Pons (tissue), 1 donor: ENCODE data around the gene KCNAB1.
"Not testable (repeated sequence)": the region's sequence is repeated elsewhere in the genome, so short reads cannot be mapped to it uniquely, and the experiment has no call there.

Experiments used
- DNase-seq: peaks from one replicate; pipeline ENCODE4 v3.0.0-alpha.2; 2016; ENCODE audit warnings: low spot score

KCNAB1 gene

GRCh38 chr3:156273111-156273694 is 152.8 kb downstream of the KCNAB1 start:
- DNase-seq: no peak

DNA sequence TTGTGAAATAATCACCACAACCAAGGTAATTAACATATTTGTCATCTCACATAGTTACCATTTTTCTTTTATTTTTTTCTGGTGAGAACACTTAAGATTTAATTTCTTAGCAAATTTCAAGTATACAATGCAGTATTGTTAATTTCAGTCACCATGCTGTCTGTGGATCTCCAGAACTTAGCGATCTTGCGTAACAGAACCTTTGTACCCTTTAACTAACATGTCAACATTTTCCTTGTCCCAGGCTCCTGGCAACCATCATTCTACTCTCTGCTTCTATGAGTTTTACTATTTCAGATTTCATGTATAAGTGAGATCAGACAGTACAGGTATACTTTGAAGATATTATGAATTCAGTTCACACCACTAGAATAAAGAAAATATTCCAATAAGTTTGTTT is 154.4 kb downstream of the KCNAB1 start:
- DNase-seq: no peak

DNA sequence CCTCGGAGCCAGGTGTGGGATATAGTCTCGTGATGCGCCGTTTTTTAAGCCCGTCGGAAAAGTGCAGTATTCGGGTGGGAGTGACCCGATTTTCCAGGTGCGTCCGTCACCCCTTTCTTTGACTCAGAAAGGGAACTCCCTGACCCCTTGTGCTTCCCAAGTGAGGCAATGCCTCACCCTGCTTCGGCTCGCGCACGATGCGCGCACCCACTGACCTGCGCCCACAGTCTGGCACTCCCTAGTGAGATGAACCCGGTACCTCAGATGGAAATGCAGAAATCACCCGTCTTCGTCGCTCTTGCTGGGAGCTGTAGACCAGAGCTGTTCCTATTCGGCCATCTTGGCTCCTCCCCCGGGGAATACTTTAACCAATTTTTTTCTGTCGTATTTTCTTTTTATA is 164.3 kb downstream of the KCNAB1 start:
- DNase-seq: not testable (repeated sequence)

DNA sequence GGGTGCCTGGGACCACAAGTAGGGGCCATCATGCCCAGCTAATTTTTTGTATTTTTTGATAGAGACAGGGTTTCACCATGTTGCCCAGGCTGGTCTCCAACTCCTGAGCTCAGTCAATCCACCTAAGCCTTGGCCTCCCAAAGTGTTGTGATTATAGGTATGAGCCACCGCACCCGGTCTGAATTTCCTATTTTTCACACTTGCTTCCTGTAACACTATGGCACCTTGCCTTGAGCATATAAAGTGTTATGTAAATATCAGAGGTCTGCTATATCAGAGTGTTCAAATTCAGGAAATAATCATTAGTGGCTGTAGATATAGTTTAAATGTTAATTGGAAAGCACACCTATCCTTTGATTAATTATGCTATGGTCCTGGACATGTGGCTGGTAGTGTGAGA is 165.2 kb downstream of the KCNAB1 start:
- no peak for DNase-seq

DNA sequence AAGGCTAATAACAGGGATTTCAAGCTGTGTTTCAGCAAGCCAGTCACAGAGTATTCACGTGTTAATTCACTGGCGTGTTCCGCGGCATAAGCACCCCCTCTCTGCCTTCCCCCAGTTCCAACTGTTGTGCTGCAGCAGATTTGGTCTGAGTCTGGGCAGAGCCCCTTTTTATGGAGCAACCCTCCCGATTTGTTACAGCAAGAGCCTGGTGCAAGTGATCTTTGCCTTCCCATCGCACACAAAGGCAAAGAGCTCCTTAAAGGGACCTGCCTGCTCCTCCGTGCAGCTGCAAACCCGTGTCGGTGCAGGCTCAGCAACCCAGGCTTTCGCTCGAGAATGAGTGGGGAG is 170.5 kb downstream of the KCNAB1 start:
- no peak for DNase-seq

DNA sequence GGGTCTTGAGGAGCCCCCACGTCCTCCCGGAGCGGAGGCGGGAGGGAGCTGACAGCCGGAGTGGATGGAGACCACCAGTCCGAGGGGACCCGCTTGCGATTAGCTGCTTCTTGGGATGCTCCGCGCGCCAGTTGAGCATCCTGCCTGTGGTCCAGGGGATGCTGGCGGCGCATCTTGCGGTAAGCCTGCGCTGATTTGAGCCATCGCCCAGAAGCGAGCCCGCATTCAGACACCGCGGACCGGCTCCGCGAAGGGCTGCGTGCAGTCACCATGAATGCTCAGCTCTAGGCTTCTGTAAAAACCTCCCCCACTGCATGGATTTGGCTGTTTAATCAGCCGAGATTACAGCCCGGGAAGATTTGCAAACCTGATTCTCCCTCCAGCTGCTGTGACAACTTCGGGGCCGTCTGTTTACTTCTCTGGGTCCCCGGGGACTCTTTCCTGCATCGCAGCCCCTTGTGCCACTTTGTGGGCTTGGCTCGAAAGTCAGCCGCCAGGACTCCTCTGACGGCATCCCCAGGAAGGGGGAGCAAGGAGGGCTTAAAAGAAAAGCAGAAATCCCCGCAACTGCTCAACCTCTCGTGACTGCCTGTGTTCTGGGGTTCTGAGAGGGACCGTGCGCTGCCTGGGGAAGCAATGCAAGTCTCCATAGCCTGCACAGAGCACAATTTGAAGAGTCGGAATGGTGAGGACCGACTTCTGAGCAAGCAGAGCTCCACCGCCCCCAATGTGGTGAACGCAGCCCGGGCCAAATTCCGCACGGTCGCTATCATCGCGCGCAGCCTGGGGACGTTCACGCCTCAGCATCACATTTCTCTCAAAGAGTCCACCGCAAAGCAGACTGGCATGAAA is 171.1 kb downstream of the KCNAB1 start:
- no peak for DNase-seq

DNA sequence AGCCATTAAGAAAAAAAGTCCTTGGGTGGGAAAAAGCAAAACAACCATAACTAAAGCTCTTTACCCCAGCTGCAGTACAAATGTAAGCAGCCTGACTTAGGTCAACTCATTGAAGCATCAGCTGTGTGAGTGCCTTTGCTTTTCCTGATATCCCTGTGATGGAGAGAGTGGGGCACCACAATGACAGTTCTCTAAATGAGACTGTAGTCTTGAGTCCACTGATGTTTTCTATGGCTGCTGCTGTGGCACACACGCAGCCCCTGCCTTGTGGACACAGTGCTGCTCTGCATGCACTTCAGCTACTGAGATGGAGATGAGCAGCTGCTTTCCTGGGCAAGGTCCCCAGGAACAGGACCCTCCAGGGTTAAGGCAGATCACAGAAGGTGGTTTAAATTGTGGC is 173.2 kb downstream of the KCNAB1 start:
- DNase-seq: no peak

DNA sequence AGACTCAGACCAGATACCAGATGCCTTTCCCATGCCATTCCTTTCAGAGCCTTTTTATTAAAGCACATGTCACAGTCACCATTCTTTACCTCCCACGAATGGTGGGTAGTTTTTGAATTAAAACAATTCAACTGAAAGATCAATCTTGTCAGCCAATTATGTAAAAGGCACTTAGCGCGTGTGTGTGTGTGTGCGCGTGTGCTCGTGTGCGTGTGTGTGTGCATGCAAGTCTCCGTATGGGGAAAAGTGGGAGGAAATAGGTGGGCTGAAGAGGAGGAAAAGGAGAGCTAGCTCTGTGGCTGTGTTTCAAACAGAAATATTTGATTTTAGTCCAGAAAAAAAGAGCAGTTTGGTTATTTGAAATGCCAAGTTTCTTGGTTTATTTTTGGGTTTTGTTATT is 177.2 kb downstream of the KCNAB1 start:
- DNase-seq: no peak

GRCh38 chr3:156298014-156298413 is 177.6 kb downstream of the KCNAB1 start:
- no peak for DNase-seq

DNA sequence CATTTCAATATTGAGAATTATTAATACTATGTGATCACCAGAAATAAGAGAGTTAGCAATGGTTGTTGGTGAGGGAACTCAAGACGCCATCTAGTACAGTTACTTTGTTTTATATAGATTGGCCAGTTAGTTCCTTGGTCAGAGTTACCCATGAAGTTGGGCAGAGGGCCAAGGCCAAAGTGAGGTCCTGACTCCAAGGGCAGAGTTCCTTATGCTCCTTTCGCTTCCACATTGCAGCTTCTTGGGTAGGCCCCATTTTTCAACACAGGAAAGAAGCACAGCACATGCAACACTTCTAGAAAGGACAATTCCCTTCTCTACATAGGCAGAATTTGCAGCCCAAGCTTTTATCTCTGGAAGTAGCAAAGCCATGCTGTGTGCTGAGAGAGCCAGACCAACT is 178.6 kb downstream of the KCNAB1 start:
- peak; percentile 83 for DNase-seq

GRCh38 chr3:156299569-156299968 is 179.2 kb downstream of the KCNAB1 start:
- peak; percentile 28 for DNase-seq

DNA sequence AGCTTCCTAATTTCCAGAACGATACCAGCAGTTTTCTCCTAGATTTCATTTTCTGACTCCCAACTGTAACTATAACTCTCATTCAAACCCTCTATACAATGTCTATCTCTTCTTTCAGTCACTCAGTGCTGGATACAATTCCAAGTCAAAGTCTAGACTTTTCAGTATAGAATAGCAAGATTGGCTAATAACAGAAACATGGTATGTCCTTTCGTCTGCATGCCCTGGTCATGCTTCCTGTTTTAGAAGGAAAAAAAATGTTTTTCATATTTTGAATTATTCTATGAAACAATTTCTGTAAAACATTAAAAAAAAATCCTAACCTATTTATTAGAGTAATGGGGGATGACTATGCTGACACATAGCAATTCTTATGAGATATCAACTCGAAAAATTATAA is 180.0 kb downstream of the KCNAB1 start:
- no peak for DNase-seq

DNA sequence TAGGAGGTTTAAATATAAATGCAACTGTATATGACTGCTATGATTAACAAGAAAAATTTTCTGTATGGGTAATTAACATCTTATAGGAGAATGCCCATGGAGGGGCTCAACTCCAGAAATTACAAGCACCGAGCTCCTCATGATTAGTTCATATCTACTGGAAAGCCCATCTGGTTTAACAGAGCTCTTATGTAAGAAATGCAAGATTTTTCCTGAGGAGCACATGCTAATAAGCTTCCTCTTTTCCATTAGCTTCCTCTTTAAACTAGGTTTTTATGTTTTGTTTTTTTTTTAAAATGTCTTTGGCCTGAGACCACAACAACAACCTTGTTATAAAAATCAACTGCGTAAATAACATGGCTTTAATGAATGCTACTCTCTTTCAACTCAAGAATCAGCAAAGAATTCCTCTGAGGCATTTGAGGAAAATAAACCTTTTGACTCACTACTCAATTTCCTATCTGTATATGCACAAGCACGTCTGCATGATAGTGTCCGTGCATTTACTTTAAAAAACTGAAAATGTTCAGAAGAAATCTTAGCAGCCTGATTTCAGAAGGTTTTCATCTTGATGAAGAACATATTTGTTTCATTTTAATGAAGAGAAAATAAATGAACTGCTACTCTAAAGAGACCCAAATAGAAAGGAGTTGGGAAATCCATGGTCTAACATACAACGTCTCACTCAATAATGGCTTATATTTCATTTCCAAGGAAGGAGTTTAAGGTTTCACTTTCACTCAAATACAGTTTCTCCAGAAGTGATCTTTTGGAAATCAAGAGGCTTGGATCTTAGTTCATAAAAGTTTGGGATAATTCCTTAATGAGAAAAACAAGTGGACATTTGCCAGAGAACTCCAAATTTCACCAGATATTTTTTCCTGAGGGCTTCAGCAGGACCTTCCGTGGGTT is 180.8 kb downstream of the KCNAB1 start:
- DNase-seq: peak; percentile 31

DNA sequence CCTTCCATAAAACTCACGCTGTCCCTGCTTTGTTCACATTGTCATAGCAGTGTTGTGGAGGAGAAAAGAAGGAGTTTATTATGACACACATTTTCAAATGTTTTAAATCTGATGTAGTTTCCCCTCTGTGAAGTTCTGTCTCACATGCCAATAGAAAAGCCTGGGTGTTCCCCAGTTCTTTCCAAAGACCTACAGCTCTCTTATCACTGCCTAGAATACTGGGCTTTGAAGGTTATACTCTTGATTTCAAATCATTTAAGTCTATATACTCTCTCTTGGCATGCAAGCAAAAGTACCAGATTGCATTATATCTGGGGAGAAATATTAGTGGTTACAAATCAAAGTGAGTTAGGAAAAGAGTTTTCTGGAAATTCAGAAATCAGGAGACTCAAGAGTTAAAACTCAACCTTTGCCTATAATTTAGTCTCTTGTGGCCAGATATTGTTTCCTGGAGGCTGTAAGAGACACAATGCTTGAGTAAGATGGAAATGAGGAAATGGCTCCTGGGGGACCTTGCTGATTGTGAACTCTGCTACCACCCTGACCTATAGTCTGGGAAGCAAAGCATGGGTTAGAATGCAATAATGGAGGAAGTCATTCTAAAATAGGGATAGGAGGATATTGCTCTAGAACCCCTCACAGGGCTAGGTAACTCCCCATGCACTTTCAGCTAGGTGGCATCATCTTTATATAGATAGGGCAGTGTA is 182.8 kb downstream of the KCNAB1 start:
- DNase-seq: no peak

GRCh38 chr3:156304406-156304805 is 184.0 kb downstream of the KCNAB1 start:
- no peak for DNase-seq

GRCh38 chr3:156305672-156306071 is 185.3 kb downstream of the KCNAB1 start:
- no peak for DNase-seq

DNA sequence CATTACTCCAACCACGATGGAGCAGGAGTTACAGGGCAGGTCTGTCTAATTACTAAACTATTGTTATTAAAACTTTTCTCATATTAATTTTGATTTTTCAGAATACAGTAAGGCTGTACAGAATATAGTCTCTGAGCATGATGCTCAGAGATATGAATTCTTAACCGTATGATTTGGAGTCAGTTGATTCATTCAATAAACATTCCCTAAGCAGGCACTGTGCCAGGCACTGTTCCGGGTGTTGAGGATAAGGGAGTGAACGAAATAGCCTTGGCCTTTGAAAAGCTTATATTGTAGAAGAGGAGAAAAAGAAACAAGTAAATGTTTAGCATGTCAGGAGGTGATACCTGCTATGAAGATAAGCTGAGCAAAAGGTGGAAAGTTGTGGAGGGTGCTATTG is 187.3 kb downstream of the KCNAB1 start:
- DNase-seq: no peak

DNA sequence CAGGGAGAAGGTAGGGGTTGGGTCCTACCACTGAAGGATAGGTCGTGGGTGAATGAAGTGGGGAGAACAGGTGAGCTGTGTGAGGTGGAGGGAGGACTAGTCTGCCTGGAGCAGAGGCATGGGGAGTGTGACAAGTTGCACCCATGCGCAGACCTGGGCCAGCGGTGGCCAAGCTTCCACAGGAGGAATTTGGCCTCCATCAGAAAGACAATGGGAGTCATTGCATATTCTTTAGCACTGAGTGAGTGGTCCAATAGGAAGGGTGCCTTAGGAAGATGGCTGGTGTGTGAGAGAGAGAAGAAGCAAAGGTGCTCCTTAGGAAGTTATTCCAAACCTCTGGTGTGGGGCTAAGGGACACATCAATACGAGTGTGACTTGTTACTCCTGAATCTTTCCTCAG is 191.1 kb downstream of the KCNAB1 start:
- DNase-seq: no peak

GRCh38 chr3:156311930-156312329 is 191.6 kb downstream of the KCNAB1 start:
- no peak for DNase-seq

DNA sequence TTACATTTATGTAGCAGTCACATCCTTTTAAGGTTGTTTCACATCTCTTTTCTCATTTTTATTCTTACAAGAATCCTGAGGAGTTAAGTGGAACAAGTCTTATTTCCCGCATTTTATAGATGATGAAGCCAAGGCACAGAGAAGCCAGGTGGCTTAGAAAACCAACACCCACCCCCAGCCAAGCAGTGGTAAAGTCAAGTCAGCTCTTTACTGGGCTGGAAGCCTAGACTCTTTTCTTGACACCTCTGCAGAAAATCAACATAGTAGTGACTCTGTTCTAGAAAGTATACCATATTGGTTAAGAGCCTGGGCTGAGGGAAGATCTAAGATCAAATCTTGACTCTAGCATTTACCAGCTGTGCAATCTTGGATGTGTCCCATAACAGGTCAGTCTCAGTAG is 195.7 kb downstream of the KCNAB1 start:
- no peak for DNase-seq

DNA sequence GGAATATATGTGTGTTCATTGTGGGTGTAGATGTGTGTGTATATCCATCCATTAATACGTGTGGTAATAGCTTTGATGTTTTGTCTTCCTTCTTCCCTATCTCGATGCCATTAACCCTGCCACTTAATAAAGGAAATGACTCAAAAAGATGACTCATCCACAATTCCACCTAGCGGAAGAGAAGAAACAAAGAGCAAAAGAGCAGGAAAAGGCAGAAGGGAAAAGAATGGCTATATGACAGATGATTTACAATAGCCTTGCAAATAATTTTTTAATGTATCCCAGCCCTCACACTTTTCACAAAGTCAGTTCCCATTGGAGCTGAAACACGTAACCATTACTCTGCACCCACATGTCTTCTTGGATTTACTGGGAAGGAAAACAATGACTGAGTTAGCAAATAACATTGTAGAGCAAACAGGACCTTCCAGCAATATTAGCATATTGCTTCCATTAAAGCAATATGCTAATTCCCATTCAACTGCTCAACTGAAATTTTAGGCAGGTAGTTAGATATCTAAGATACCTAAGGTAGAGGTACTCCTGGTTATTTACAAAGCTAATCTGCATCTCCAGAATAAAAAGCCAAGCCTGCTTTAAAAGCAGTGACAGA is 197.2 kb downstream of the KCNAB1 start:
- DNase-seq: no peak

DNA sequence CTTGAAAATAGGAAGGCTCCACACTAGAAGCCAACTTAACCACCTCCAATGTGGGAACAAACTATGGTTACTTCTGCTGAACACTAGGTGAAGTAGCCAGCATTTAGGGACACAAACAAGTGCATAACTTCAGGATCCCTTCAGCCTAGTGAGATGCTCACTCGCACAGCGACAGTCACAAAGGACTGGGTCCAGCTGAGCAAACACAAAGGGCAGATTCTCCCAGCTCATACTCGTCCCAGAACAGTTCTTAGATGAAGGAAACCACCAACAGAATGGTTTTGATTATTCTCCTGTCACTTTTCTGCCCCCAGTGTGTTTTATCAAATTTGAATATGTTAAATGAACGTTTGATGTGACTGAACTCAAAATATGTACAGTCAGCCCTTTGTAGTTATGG is 201.6 kb downstream of the KCNAB1 start:
- peak; percentile 69 for DNase-seq
